Measurements from ENCODE around the gene MYO7A.

Gene MYO7A

GRCh38 chr11:77200351-77201268 is 72.6 kb downstream of the MYO7A start:
- no peak for DNase-seq (ENCODE audit: low read depth in 2 of 2)

- DNase-seq (ENCODE audit: low read depth in 2 of 2) = no peak
Observed at GRCh38 chr11:77201370-77201769, 73.3 kb downstream of the MYO7A start.

GRCh38 chr11:77201991-77202841 is 74.2 kb downstream of the MYO7A start:
- no peak for DNase-seq (ENCODE audit: low read depth in 2 of 2)

- no peak for DNase-seq (ENCODE audit: low read depth in 2 of 2)
Observed at GRCh38 chr11:77202941-77203900, 75.2 kb downstream of the MYO7A start.

GRCh38 chr11:77203901-77204753 is 76.1 kb downstream of the MYO7A start:
- DNase-seq (ENCODE audit: low read depth in 2 of 2) = no peak

GRCh38 chr11:77204754-77205466 is 76.9 kb downstream of the MYO7A start:
- no peak for DNase-seq (ENCODE audit: low read depth in 2 of 2)

- DNase-seq (ENCODE audit: low read depth in 2 of 2) = no peak
Observed at GRCh38 chr11:77205467-77206263, 77.6 kb downstream of the MYO7A start.

- DNase-seq (ENCODE audit: low read depth in 2 of 2) = no peak
Observed at GRCh38 chr11:77206264-77207018, 78.4 kb downstream of the MYO7A start.

GRCh38 chr11:77207019-77207485 is 79.0 kb downstream of the MYO7A start:
- DNase-seq (ENCODE audit: low read depth in 2 of 2) = no peak

GRCh38 chr11:77207618-77208313 is 79.7 kb downstream of the MYO7A start:
- no peak for DNase-seq (ENCODE audit: low read depth in 2 of 2)

- DNase-seq (ENCODE audit: low read depth in 2 of 2) = no peak
Observed at GRCh38 chr11:77208535-77208934, 80.5 kb downstream of the MYO7A start.

- DNase-seq (ENCODE audit: low read depth in 2 of 2) = no peak
Observed at GRCh38 chr11:77209663-77210062, 81.6 kb downstream of the MYO7A start.

- no peak for DNase-seq (ENCODE audit: low read depth in 2 of 2)
Observed at GRCh38 chr11:77211040-77211451, 83.0 kb downstream of the MYO7A start.

- DNase-seq (ENCODE audit: low read depth in 2 of 2) = no peak
Observed at GRCh38 chr11:77211594-77212251, 83.7 kb downstream of the MYO7A start.

GRCh38 chr11:77212314-77213007 is 84.4 kb downstream of the MYO7A start:
- DNase-seq (ENCODE audit: low read depth in 2 of 2) = no peak

GRCh38 chr11:77213029-77213579 is 85.1 kb downstream of the MYO7A start:
- DNase-seq (ENCODE audit: low read depth in 2 of 2) = no peak
